ENCODE results near the gene CDX1.

CDX1 gene

GRCh38 chr5:150166650-150167511, at the start of gene CDX1:
Gene CDX1, plus strand, starts transcription at chr5:150166778. Its CDS starts 99 bp downstream, at chr5:150166877.
- no peak for DNase-seq

GRCh38 chr5:150117945-150118560, 48.5 kb upstream of the CDX1 start:
- DNase-seq = no peak

DNA sequence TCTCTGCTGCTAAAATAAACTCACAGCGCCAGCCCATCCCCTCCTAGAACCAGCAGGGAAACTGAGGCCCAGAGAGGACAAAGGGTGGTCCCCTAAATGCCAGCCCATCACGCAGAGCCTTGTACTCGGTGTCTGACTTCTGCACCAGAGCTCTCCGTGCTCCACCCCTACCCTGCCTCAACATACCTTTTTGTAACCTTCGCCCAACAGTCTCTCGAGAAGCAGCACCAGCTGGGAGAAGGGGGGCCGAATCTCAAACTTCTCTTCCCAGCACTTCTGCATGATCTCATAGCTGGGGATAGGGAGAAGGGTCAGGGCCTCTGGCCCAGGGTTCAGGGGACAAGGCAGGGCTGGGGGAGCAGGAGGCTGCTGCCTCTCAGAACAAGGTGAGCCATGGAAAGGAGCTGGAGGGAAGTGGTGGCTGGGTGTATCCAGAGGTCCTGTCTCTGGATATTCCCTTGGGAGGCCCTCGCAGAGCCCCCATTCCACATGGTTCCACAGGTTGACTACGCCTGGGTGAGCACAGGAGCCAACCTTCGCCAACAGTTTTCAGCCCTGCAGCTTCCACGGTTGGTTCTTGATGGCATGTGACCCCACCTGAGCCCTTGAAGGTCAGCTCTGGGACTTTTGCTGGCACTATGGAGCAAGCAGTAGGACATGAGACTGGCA, 47.9 kb upstream of the CDX1 start:
- no peak for DNase-seq

- no peak for DNase-seq
Measured at GRCh38 chr5:150119421-150120061, 47.0 kb upstream of the CDX1 start.

- no peak for DNase-seq
Measured at GRCh38 chr5:150120062-150120441, 46.5 kb upstream of the CDX1 start.

- no peak for DNase-seq
Measured at GRCh38 chr5:150120617-150121447, 45.7 kb upstream of the CDX1 start.

- no peak for DNase-seq
Measured at GRCh38 chr5:150121448-150122157, 45.0 kb upstream of the CDX1 start.

DNA sequence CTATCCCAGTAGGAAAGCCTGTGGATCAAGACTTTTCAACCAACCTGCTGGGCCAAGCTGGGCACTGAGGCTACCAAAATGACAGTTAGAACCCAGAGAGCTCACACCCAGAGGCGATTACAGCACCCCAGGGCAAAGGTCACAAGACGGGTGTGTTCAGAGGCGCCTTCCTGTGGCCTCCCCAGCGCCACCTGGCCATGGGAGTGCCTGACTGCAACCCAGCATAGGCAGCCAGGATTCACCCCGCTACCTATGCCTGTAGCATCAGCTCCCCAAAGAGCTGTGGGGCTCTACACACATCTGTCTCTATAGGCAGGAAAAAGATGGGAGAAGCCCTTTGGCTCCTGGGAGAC, 44.4 kb upstream of the CDX1 start:
- no peak for DNase-seq

GRCh38 chr5:150122536-150123481, 43.8 kb upstream of the CDX1 start:
- no peak for DNase-seq

- no peak for DNase-seq
Measured at GRCh38 chr5:150123542-150123941, 43.0 kb upstream of the CDX1 start.

DNA sequence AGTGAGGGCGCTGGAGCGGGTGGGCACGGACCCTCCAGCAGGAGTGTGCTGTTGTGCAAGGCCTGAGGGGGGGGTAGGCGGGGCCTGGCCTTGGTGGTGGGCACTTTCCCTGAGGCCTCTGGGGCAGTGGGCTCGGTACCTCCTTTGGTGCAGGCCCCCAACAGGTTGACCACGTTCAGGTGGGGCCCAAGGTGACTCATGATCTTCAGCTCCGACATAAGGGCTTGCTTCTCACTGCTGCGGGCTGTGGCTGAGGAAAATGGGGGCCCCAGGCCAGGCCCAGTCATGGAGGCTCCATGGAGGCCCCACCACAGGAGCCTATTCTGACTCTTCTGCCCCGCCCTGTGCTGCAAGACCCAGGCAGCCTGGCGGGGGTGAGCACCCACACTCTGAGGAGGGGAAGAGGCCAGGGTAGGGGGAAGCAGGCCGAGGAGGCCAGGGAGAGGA, 42.4 kb upstream of the CDX1 start:
- no peak for DNase-seq

DNA sequence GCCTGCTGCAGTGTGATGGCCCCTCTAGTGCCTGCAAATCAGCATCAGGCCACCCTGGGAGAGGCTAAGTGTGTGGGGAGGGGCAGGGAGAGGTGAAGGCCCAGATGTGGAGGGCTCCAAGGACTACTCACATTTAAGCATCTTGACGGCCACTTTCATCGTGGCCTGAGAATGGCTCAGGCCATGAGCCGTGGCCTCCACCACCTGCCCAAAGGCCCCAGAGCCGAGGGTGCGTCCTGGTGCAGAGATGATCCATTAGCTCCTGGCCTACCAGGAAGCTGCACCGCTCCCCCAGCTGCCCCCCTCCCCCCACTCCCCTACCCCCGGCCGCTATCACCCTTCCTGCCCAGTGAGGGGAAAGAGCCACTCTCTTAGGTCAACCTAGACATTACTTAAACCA, 42.0 kb upstream of the CDX1 start:
- no peak for DNase-seq

- no peak for DNase-seq
Measured at GRCh38 chr5:150125334-150125733, 41.2 kb upstream of the CDX1 start.

DNA sequence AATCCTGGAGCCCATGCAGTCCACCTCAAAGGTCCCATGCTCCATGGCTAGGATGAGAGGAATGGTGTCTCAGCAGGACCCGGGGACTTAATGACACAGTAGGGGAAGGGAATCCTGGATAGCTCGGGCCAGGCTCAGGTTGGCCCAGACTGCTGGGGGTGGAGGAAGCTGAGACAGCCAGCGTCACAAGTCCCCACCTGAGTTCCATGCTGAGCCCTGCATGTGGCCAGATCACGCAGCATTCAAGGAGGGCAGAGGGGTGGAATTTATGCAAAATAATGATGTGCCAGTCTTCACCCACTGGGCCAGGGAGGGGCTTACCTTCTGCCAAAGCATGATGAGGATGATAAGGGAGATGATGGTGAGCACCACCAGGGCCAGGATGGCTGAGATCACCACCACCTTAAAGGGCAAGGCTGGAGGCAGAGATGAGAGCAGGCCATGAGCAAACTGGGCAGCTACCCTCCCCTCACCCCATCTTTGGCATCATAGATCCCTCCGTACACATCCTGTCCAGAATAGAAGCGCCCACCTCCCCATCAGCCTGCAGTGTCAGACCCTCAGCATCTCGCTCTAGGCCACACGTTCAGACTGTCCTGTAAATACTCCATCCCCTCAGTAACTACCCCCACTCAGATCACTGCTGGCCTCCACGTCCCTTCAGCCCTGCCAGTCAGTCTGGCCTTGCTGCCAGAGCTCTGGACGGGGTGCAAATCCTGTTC, 40.2 kb upstream of the CDX1 start:
- DNase-seq = no peak

GRCh38 chr5:150126921-150127265, 39.7 kb upstream of the CDX1 start:
- DNase-seq = no peak

GRCh38 chr5:150129454-150129812, 37.1 kb upstream of the CDX1 start:
- no peak for DNase-seq

GRCh38 chr5:150129813-150130492, 36.6 kb upstream of the CDX1 start:
- peak; percentile 15 for DNase-seq

GRCh38 chr5:150130493-150130922, 36.1 kb upstream of the CDX1 start:
- DNase-seq = no peak

DNA sequence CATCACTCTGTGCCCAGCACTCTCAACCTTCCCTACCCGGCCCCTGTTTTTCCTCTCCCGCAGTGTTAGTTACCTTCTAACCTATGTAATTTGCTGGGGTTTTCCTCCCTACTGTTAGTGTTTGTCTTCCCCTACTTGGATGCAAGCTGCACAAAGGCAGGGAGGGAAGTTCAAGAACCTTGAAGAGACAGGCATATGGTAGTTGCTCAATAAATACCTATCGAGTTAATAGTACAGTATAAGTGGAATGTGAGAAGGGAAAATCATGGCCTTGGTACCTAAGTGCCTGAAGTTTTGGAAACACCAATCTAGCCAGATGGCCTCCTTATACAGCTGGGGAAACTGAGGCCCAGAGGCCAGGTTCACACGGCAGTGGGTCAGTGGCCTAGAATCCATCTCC, 35.1 kb upstream of the CDX1 start:
- no peak for DNase-seq

All from activated effector memory CD4-positive, alpha-beta T cell treated with Interleukin-2 at 50 U/mL for 16 hours (primary cell).